Esophagus muscularis mucosa (tissue), 3 donors: ENCODE measurements around the gene ACAD11.

Source experiments
- POLR2A ChIP-seq: fragments of 450-650 bp; IDR thresholded peaks from one replicate; pipeline ENCODE4 v1.6.1; 2017; ENCODE audit warnings: antibody characterized with exemption, moderate library complexity, mild to moderate bottlenecking, low read depth
- POLR2AphosphoS5 ChIP-seq, 2 donors: sonication (generic); formaldehyde crosslinking; IDR thresholded peaks; one replicate each; pipeline ENCODE4 v1.6.1; 2017; ENCODE audit warnings: antibody characterized with exemption in 2 of 2
- TF ChIP-seq, protein P1 (sequence below), 3 experiments: fragments of 200-600 bp in 2 of 3; fragments of 450-650 bp in 1 of 3; sonication (generic) in 2 of 3; IDR thresholded peaks; one replicate each; pipeline ENCODE4 v1.5.1; 2017 to 2019; ENCODE audit warnings: antibody characterized with exemption in 3 of 3, mild to moderate bottlenecking in 2 of 3, moderate library complexity in 1 of 3

DNA sequence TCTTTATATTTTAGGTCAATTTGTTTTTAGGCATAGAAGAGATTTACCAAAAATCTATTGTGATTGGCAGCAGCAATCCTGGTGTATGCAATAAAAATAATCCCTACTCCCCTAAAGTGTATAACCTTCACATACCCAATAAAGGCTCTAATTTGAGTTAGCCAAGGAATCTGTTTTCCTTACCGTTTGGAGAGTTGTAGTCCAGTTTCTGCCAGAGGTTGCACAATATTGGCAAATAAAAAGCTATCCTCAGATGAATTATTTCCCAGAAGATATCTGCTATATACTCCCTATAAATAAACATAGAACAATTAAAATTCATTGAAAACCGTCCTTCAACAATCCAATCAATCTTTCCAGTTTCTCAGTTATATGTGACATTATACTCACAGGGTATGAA is 31.5 kb downstream of the ACAD11 start:
- TF ChIP-seq, protein P1, sequence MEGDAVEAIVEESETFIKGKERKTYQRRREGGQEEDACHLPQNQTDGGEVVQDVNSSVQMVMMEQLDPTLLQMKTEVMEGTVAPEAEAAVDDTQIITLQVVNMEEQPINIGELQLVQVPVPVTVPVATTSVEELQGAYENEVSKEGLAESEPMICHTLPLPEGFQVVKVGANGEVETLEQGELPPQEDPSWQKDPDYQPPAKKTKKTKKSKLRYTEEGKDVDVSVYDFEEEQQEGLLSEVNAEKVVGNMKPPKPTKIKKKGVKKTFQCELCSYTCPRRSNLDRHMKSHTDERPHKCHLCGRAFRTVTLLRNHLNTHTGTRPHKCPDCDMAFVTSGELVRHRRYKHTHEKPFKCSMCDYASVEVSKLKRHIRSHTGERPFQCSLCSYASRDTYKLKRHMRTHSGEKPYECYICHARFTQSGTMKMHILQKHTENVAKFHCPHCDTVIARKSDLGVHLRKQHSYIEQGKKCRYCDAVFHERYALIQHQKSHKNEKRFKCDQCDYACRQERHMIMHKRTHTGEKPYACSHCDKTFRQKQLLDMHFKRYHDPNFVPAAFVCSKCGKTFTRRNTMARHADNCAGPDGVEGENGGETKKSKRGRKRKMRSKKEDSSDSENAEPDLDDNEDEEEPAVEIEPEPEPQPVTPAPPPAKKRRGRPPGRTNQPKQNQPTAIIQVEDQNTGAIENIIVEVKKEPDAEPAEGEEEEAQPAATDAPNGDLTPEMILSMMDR (IDR thresholded peaks at IDR 0.05), result no peak
- TF ChIP-seq POLR2AphosphoS5 (IDR thresholded peaks at IDR 0.05) (no peak), POLR2A (no peak)
